ENCODE measurements around the gene HBM. TPM values are rescaled to one million over a fixed set of nuclear protein-coding genes. Genes with fewer than 3 reads are reported as not detected.
"Not testable (repeated sequence)": the region's sequence is repeated elsewhere in the genome, so short reads cannot be mapped to it uniquely, and the experiment has no call there.

The HBM gene
- total RNA-seq, 1 donor from 2014 or later: not detected

GRCh38 chr16:167122-167690 is 1.4 kb downstream of the HBM start:
- Histone ChIP-seq H3K4me1 (peaks cover 16% of the 10 kb centered on the region), H3K36me3 (no peaks in the 10 kb centered on the region), H3K27me3 (peaks cover 26% of the 10 kb centered on the region), H3K4me3 (no peak overlapping the region), H3K9me3 (no peaks in the 10 kb centered on the region), H3K27ac (no peak overlapping the region)
- intact Hi-C loops (cut with DNase I): no loop called here
- no peak for DNase-seq (ENCODE audit: extremely low spot score in 2 of 2)
- TF ChIP-seq POLR2AphosphoS5 (IDR thresholded peaks at IDR 0.05; ENCODE audit: insufficient read depth in 1 of 2, low read depth in 1 of 2) (no peak), CTCF (IDR thresholded peaks at IDR 0.05) (no peak), POLR2A (IDR thresholded peaks at IDR 0.05) (no peak)

GRCh38 chr16:168424-168823 is 2.6 kb downstream of the HBM start:
- H3K4me3 ChIP-seq: no peak overlapping the region
- TF ChIP-seq CTCF (IDR thresholded peaks at IDR 0.05): no peak
- TF ChIP-seq POLR2A (IDR thresholded peaks at IDR 0.05): no peak
- no peak for TF ChIP-seq POLR2AphosphoS5 (IDR thresholded peaks at IDR 0.05; ENCODE audit: insufficient read depth in 1 of 2, low read depth in 1 of 2)
- intact Hi-C loops (cut with DNase I): no loop called here
- H3K36me3 ChIP-seq: no peaks in the 10 kb centered on the region
- no peak for DNase-seq (ENCODE audit: extremely low spot score in 2 of 2)
- peaks cover 26% of the 10 kb centered on the region for H3K27me3 ChIP-seq
- peaks cover 16% of the 10 kb centered on the region for H3K4me1 ChIP-seq
- H3K27ac ChIP-seq: no peak overlapping the region
- H3K9me3 ChIP-seq: no peaks in the 10 kb centered on the region

- Histone ChIP-seq H3K4me3 (no peak overlapping the region), H3K27me3 (peaks cover 26% of the 10 kb centered on the region)
- intact Hi-C loops (cut with DNase I): no loop called here
These were observed 3.2 kb downstream of the HBM start for GRCh38 chr16:169014-169413.

GRCh38 chr16:170088-170507 is 4.3 kb downstream of the HBM start:
- DNase-seq (ENCODE audit: extremely low spot score in 2 of 2): not testable (repeated sequence)

More at GRCh38 chr16:169014-169413, 3.2 kb downstream of the HBM start:
- Histone ChIP-seq H3K27ac (no peak overlapping the region), H3K9me3 (no peaks in the 10 kb centered on the region), H3K4me1 (peaks cover 16% of the 10 kb centered on the region), H3K36me3 (no peaks in the 10 kb centered on the region)
- no peak for TF ChIP-seq POLR2A (IDR thresholded peaks at IDR 0.05)
- no peak for TF ChIP-seq POLR2AphosphoS5 (IDR thresholded peaks at IDR 0.05; ENCODE audit: insufficient read depth in 1 of 2, low read depth in 1 of 2)
- no peak for TF ChIP-seq CTCF (IDR thresholded peaks at IDR 0.05)
- DNase-seq (ENCODE audit: extremely low spot score in 2 of 2): no peak

GRCh38 chr16:170788-171187 is 5.0 kb downstream of the HBM start:
- peaks cover 8% of the 10 kb centered on the region for H3K4me1 ChIP-seq
- TF ChIP-seq CTCF (IDR thresholded peaks at IDR 0.05) (no peak), POLR2A (IDR thresholded peaks at IDR 0.05) (no peak), POLR2AphosphoS5 (IDR thresholded peaks at IDR 0.05; ENCODE audit: insufficient read depth in 1 of 2, low read depth in 1 of 2) (no peak)
- H3K27ac ChIP-seq: no peak overlapping the region
- no peak for DNase-seq (ENCODE audit: extremely low spot score in 2 of 2)
- no peaks in the 10 kb centered on the region for H3K9me3 ChIP-seq
- peaks cover 26% of the 10 kb centered on the region for H3K27me3 ChIP-seq
- no peaks in the 10 kb centered on the region for H3K36me3 ChIP-seq
- intact Hi-C loops (cut with DNase I): no loop called here
- H3K4me3 ChIP-seq: no peak overlapping the region

More at GRCh38 chr16:170088-170507, 4.3 kb downstream of the HBM start:
- H3K4me3 ChIP-seq; H3K36me3 ChIP-seq; H3K27ac ChIP-seq; intact Hi-C loops (cut with DNase I); H3K9me3 ChIP-seq: not testable (repeated sequence)
- Histone ChIP-seq H3K27me3 (peaks cover 26% of the 10 kb centered on the region), H3K4me1 (peaks cover 15% of the 10 kb centered on the region)

GRCh38 chr16:172374-172941 is 6.7 kb downstream of the HBM start, which contains the start of gene HBA2:
HBA2 (plus strand) TSS chr16:172876; CDS start chr16:172913, 37 bp downstream.
- H3K4me3 ChIP-seq; H3K9me3 ChIP-seq; H3K27ac ChIP-seq; intact Hi-C loops (cut with DNase I); H3K36me3 ChIP-seq; H3K4me1 ChIP-seq; DNase-seq (ENCODE audit: extremely low spot score in 2 of 2): not testable (repeated sequence)
- H3K27me3 ChIP-seq: peaks cover 13% of the 10 kb centered on the region

GRCh38 chr16:173211-173854 is 7.6 kb downstream of the HBM start:
- peaks cover 20% of the 10 kb centered on the region for H3K27me3 ChIP-seq
- H3K36me3 ChIP-seq; DNase-seq (ENCODE audit: extremely low spot score in 2 of 2); H3K4me1 ChIP-seq; H3K9me3 ChIP-seq; H3K4me3 ChIP-seq; H3K27ac ChIP-seq; intact Hi-C loops (cut with DNase I): not testable (repeated sequence)

GRCh38 chr16:173928-174769 is 8.4 kb downstream of the HBM start:
- peaks cover 14% of the 10 kb centered on the region for H3K27me3 ChIP-seq
- H3K4me1 ChIP-seq; H3K4me3 ChIP-seq; intact Hi-C loops (cut with DNase I); H3K27ac ChIP-seq; DNase-seq (ENCODE audit: extremely low spot score in 2 of 2); H3K9me3 ChIP-seq; H3K36me3 ChIP-seq: not testable (repeated sequence)

Data from vagina (tissue), 2 donors.